Stimulated activated CD8-positive, alpha-beta memory T cell treated with anti-CD3 and anti-CD28 coated beads, Interleukin-7, amount 100 ng/mL, for 24 hours (primary cell): Measurements from ENCODE around the gene ITIH3.
"Not testable (repeated sequence)": the region's sequence is repeated elsewhere in the genome, so short reads cannot be mapped to it uniquely, and the experiment has no call there.

ENCODE experiments used
- DNase-seq: peaks from one replicate; pipeline ENCODE4 v3.0.0-alpha.2; 2020; ENCODE audit warnings: low read depth

ITIH3 gene, protein sequence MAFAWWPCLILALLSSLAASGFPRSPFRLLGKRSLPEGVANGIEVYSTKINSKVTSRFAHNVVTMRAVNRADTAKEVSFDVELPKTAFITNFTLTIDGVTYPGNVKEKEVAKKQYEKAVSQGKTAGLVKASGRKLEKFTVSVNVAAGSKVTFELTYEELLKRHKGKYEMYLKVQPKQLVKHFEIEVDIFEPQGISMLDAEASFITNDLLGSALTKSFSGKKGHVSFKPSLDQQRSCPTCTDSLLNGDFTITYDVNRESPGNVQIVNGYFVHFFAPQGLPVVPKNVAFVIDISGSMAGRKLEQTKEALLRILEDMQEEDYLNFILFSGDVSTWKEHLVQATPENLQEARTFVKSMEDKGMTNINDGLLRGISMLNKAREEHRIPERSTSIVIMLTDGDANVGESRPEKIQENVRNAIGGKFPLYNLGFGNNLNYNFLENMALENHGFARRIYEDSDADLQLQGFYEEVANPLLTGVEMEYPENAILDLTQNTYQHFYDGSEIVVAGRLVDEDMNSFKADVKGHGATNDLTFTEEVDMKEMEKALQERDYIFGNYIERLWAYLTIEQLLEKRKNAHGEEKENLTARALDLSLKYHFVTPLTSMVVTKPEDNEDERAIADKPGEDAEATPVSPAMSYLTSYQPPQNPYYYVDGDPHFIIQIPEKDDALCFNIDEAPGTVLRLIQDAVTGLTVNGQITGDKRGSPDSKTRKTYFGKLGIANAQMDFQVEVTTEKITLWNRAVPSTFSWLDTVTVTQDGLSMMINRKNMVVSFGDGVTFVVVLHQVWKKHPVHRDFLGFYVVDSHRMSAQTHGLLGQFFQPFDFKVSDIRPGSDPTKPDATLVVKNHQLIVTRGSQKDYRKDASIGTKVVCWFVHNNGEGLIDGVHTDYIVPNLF

GRCh38 chr3:52794612-52795099 is at the start of gene ITIH3:
ITIH3 (plus strand) TSS chr3:52794796; CDS start chr3:52794804, 8 bp downstream.
- no peak for DNase-seq

- no peak for DNase-seq
Measured at GRCh38 chr3:52752045-52752660, 42.4 kb upstream of the ITIH3 start.

DNA sequence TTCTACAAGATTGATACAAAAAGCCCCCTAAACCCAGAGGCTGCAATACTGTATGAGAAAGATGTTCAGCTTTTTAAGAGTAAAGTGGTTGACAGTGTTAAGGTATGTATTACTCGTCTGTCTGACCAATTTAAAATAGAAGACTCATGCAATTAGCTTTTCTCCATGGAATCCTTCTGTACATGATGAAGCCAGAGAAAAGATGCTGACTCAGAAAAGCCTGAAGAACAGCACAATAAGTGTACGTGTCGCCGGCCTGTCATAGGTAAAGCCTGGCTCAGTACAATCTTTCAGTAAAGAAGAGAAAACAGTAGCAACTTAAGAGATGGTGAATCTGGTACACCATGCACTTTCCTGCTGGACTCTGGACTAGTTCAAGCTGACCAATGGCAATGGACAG is 40.2 kb upstream of the ITIH3 start:
- no peak for DNase-seq

DNA sequence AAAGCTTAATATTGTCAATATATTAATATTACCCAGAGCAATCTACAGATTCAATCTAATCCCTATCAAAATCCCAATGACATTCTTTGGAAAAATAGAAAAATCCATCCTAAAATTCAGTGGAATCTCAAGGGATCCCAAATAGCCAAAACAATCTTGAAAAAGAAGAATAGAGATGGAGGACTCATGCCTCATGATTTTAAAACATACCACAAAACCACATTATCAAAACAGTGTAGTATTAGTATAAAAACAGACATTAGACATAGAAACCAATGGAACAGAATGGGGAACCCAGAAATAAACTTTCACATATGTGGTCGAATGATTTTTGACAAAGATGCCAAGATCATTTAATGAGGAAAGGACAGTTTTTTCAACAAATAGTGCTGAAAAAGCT is 38.5 kb upstream of the ITIH3 start:
- no peak for DNase-seq

- DNase-seq, result no peak
Measured at GRCh38 chr3:52763466-52763865, 31.1 kb upstream of the ITIH3 start.

GRCh38 chr3:52769786-52770455 is 24.7 kb upstream of the ITIH3 start:
- DNase-seq, result no peak

- DNase-seq, result peak; percentile 64
Measured at GRCh38 chr3:52770496-52771333, 23.9 kb upstream of the ITIH3 start, which contains the start of gene NEK4. NEK4 (minus strand) TSS chr3:52770940; CDS start chr3:52770746, 194 bp downstream.

- DNase-seq, result no peak
Measured at GRCh38 chr3:52771334-52771681, 23.3 kb upstream of the ITIH3 start.

- DNase-seq, result no peak
Measured at GRCh38 chr3:52771702-52772101, 22.9 kb upstream of the ITIH3 start.

- no peak for DNase-seq
Measured at GRCh38 chr3:52773361-52774065, 21.1 kb upstream of the ITIH3 start.

DNA sequence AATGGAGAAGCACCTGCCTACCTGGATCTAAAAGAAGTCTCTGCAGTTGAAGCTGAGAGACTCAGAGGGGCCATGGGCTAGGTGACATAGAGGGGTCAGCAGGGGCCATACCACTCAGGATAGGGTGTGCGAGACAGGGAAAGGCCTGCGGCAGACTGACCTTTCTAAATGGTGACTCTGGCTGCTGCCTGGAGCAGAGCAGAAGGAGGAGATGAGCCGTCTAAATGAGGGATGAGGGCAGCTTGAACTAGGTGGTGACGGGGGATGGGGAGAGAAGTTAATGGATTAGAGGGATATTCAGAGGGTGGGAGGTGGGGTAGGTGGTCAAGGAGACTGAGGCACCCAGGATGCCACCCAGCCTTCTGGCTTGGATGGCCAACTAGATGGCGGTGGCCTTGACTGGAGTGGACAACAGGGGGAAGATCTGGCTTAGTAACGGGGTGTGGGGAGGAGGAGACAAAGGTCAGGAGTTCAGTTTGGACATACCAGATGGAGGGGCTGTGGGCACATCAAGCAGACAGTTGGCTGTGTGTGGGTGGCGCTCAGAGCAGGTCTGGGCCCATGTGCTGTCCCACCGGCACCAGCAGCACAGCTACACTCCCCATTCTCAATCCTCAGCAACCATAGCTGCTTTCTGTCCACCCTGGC is 20.4 kb upstream of the ITIH3 start:
- no peak for DNase-seq

- no peak for DNase-seq
Measured at GRCh38 chr3:52774901-52775864, 19.4 kb upstream of the ITIH3 start.

- DNase-seq, result no peak
Measured at GRCh38 chr3:52775877-52776276, 18.7 kb upstream of the ITIH3 start.

GRCh38 chr3:52776486-52776885 is 18.1 kb upstream of the ITIH3 start:
- DNase-seq, result not testable (repeated sequence)

DNA sequence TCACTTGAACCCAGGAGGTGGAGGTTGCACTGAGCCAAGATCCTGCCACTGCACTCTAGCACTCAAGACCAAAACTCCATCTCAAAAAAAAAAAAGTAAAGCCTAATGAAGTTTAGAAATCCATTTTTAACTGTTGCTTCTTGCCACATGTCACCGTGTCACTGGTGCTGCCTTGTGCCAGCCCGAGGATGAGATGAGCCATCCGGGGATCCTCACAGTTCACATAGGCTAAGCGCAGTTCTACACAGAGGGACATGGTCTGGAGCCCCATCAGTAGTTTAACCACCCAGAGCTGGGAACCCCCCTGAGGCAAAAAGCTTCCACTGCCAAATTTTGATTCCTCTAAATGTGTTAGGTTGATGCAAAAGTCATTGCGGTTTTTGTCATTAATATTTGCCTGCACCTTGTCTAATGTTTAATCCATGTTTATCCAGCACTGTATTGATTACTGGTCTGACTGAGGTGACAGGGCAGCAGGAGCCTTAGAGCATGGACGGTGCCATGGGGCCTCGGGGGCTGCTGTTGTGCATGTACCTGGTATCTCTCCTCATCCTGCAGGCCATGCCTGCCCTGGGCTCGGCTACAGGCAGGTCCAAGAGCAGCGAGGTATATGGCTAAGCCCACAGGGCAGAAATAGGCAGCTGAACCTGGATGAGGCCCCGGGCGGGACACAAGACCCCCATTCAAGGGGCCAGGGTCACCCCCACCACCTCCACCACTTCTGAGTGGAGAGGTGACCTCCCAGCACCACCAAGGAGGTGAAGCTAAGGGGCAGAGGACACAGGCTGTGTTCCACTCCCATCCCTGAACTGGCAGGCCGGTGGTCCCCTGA is 17.3 kb upstream of the ITIH3 start, which contains the start of gene ITIH1:
Gene ITIH1, plus strand, starts transcription at position 473 of the 832 bp plus-strand sequence. Its CDS starts 17 bp downstream, at position 490.
- DNase-seq, result no peak

- no peak for DNase-seq
Measured at GRCh38 chr3:52777959-52778805, 16.4 kb upstream of the ITIH3 start.
